Posterior vena cava (tissue), 2 donors: ENCODE measurements around the gene SNAP29. TPM values are rescaled to one million over a fixed set of nuclear protein-coding genes. Genes with fewer than 3 reads are reported as not detected.
A peak's percentile ranks its signal among the peaks of the same experiment; 100 is the strongest.

Experiments used
- DNase-seq: peaks from one replicate; pipeline ENCODE4 v3.0.0-alpha.2; 2020; ENCODE audit warnings: low spot score
- intact Hi-C, 2 donors: fragments of 100-400 bp; cut with DNase I; formaldehyde crosslinking; loops; one replicate each; pipeline versions ENCODE4 v1.14.1 to v1.14.2; 2022 to 2023
- total RNA-seq, 2 donors: library from RNA; stranded (reverse); fragmentation: NEBNext Ultra II Directional; extraction: Animal tissue kit (Norgen Biotek cat#: 25700); gene quantifications; one replicate each; pipeline ENCODE4 v1.2.1, GENCODE V29; 2021
- donor health status: DM: yes; HTN: yes; CAD: no.
- donor health status: DM: yes; HTN: yes; CAD: no.

The SNAP29 gene
- total RNA-seq, 2 donors from 2014 or later: 22.9 to 25.5 TPM

GRCh38 chr22:20859615-20860014 lies 808 bp downstream of the SNAP29 start:
- intact Hi-C loops: no loop called here
- peak; percentile 18 for DNase-seq

GRCh38 chr22:20862540-20862939 lies 3.7 kb downstream of the SNAP29 start:
- intact Hi-C loops: no loop called here
- no peak for DNase-seq

DNA sequence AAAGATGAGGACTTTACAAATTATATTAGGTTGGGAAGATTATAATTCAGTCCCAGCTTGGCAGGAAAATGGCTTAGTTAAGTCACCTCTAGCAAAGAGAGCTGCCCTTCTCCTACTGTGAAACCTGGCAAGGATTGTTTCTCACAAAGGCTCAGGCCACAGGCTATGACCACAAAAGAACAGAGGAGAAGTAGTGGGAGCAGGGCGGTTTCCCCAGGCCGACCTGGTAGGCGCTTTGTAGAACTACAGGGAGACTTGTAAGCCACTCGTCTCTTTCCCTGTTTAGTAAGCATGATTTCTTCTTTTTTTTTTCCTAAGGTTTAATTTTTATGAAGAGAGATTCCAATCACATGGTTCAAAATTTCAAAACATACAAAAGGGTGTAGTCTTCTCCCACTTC lies 4.6 kb downstream of the SNAP29 start:
- intact Hi-C loops: no loop called here
- DNase-seq: no peak

- no peak for DNase-seq
- intact Hi-C loops: no loop called here
These were observed 5.5 kb downstream of the SNAP29 start for GRCh38 chr22:20864186-20864908.

GRCh38 chr22:20865331-20865730 lies 6.5 kb downstream of the SNAP29 start:
- intact Hi-C loops: no loop called here
- DNase-seq: no peak

- intact Hi-C loops: no loop called here
- DNase-seq: no peak
These were observed 7.2 kb downstream of the SNAP29 start for GRCh38 chr22:20865875-20866445.

- intact Hi-C loops: no loop called here
- no peak for DNase-seq
These were observed 7.9 kb downstream of the SNAP29 start for GRCh38 chr22:20866736-20867135.

GRCh38 chr22:20867179-20868024 lies 8.6 kb downstream of the SNAP29 start:
- intact Hi-C loops: no loop called here
- no peak for DNase-seq

GRCh38 chr22:20868025-20868962 lies 9.5 kb downstream of the SNAP29 start:
- intact Hi-C loops: no loop called here
- DNase-seq: no peak

- no peak for DNase-seq
- intact Hi-C loops: no loop called here
These were observed 10.4 kb downstream of the SNAP29 start for GRCh38 chr22:20869234-20869633.

DNA sequence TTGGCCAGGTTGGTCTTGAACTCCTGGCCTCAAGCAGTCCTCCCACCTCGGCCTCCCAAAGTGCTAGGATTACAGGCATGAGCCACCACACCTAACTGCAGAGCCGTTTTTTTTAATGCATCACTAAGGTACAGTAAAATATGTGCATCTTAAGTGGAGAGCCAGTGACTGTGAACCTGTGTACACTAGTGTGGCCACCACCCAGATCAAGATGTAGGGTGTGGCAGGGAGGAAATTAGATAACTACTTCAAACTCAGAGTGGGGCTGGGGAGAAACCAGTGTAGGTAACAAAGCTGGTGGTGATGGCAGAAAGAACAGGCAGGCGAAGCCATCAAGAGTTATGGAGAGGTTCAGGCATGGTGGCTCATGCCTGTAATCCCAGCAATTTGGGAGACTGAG lies 14.4 kb downstream of the SNAP29 start:
- intact Hi-C loops: no loop called here

DNA sequence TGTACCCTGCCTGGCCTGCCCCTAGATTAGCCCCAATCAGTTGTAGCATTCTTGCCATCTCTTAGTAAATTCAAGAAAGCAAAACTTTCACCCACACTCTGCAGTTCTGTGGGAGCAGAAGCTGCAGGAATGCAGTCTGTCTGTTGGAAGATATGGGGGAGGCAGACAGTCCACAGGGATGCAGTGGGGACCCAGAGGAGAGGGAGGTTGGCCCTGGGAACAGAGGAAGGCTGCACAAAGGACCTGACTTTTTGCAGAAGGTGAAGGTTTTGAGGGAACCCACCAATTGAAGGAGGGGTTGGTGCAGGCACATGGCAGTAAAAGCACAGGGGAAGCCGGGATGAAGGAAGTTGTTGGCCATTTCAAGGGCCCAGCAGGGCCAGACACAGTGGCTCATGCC lies 16.5 kb downstream of the SNAP29 start:
- intact Hi-C loops: no loop called here
- DNase-seq: no peak

More for the DNA sequence above, 14.4 kb downstream of the SNAP29 start:
- DNase-seq: no peak

GRCh38 chr22:20877715-20878114 lies 18.9 kb downstream of the SNAP29 start:
- intact Hi-C loops: no loop called here
- DNase-seq: no peak

DNA sequence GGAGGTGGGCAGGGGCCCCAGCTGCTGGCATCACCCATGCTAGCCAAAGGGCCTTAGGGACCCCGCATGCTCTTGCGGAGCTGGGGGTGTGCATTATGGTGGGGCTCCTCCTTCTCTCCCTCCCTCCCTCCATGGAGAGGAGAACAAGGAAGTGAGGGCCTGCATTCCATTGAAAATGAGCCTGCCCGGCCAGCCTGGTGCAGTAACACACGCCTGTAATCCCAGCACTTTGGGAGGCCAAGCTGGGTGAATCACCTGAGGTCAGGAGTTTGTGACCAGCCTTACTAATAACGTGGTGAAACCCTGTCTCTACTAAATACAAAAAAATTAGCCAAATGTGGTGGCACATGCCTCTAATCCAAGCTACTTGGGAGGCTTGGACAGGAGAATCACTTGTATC lies 22.4 kb downstream of the SNAP29 start:
- intact Hi-C loops: no loop called here

GRCh38 chr22:20881869-20882815 lies 23.3 kb downstream of the SNAP29 start:
- intact Hi-C loops: no loop called here
- DNase-seq: no peak

More for the DNA sequence above, 22.4 kb downstream of the SNAP29 start:
- DNase-seq: no peak

DNA sequence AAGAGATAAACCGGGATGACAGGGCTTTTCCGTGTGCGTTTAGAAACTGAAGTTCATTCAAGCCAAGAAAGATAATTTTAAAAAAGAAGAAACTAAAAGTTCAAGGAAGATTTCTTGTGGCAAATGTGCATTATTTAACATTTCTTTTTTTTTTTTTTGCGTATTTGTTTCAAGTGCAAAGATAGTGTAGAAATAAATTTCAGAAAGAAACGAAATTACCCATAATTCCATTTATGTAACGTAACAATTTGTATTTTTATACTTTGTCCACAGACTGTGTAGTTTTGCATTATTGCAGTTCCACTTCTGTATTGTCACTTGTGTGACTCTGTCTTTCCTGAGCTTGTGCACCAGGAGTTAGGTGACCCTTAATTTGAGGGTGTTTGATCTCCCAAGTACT lies 24.0 kb downstream of the SNAP29 start:
- intact Hi-C loops: no loop called here
- DNase-seq: no peak

GRCh38 chr22:20884454-20884853 lies 25.6 kb downstream of the SNAP29 start:
- intact Hi-C loops: no loop called here
- DNase-seq: no peak

DNA sequence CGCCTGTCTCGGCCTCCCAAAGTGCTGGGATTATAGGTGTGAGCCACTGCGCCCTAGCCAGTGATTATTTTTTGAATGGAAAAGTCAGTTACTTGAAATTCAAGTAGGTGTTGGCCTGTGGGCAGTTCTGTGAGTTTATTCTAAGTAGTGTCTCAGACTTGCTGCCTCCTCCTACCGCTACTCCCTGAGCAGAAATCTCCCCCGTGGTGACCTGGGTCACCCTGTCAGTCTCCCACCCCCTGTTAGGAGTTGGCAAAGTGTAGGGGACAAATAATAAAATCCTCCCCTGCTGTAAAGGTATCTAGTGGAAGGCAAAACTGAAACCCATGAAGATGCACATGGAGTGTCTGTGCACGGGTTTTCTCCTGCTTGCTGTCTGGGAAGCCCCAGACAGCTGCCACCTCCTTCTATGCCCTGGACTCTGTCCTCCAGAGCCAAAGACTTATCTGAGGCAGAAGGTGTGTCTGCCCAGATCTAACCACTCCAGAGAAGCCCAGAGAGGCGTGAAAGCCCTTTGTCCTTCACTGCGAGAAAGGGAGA lies 26.3 kb downstream of the SNAP29 start:
- no peak for DNase-seq
- intact Hi-C loops: no loop called here
